HEK293T (cell line): ENCODE data around the gene TLE3.

ENCODE experiments used
- CTCF ChIA-PET: fragments of 350-600 bp; formaldehyde crosslinking; extraction: SDS; loops from one replicate; lab custom pipeline; 2021; ENCODE audit warnings: antibody characterized with exemption, inconsistent platforms; lab: Yijun Ruan, JAX
- POLR2A ChIA-PET: fragments of 350-600 bp; formaldehyde crosslinking; extraction: SDS; loops from one replicate; lab custom pipeline; 2020; ENCODE audit warnings: antibody characterized with exemption, inconsistent platforms; lab: Yijun Ruan, JAX
- DNase-seq: peaks from one replicate; pipeline ENCODE4 v3.0.0; 2012; ENCODE audit warnings: mixed read lengths; ENCODE audit errors: extremely low spot score
- ARNT ChIP-seq: fragments of 450-650 bp; IDR thresholded peaks from 2 replicates; pipeline ENCODE4 v1.6.1; 2017; ENCODE audit warnings: mild to moderate bottlenecking
- BHLHE40 ChIP-seq: fragments of 450-650 bp; IDR thresholded peaks from 2 replicates; pipeline ENCODE4 v1.6.1; 2016; ENCODE audit warnings: mild to moderate bottlenecking, moderate library complexity, borderline replicate concordance
- CTBP1 ChIP-seq: fragments of 450-650 bp; IDR thresholded peaks from 2 replicates; pipeline ENCODE4 v1.6.1; 2016; ENCODE audit warnings: borderline replicate concordance
- ELF4 ChIP-seq: fragments of 450-650 bp; IDR thresholded peaks from 2 replicates; pipeline ENCODE4 v1.6.1; 2017; ENCODE audit warnings: antibody characterized with exemption
- FOXA1 ChIP-seq: fragments of 450-650 bp; IDR thresholded peaks from 2 replicates; pipeline ENCODE4 v1.6.1; 2016; ENCODE audit warnings: mild to moderate bottlenecking
- FOXK2 ChIP-seq: fragments of 450-650 bp; IDR thresholded peaks from 2 replicates; pipeline ENCODE4 v1.6.1; 2016; ENCODE audit warnings: mild to moderate bottlenecking
- FOXM1 ChIP-seq: fragments of 450-650 bp; IDR thresholded peaks from 2 replicates; pipeline ENCODE4 v1.6.1; 2017; ENCODE audit warnings: mild to moderate bottlenecking, borderline replicate concordance
- HDGF ChIP-seq: fragments of 450-650 bp; IDR thresholded peaks from 2 replicates; pipeline ENCODE4 v1.6.1; 2017; ENCODE audit warnings: antibody characterized with exemption, borderline replicate concordance
- L3MBTL2 ChIP-seq: fragments of 450-650 bp; conservative IDR thresholded peaks from 2 replicates; pipeline ENCODE4 v1.6.1; 2016; ENCODE audit warnings: mild to moderate bottlenecking
- LEF1 ChIP-seq: fragments of 450-650 bp; IDR thresholded peaks from 2 replicates; pipeline ENCODE4 v1.6.1; 2017; ENCODE audit warnings: mild to moderate bottlenecking, borderline replicate concordance
- NFRKB ChIP-seq: fragments of 450-650 bp; IDR thresholded peaks from 2 replicates; pipeline ENCODE4 v1.6.1; 2016; ENCODE audit warnings: mild to moderate bottlenecking, moderate library complexity
- PKNOX1 ChIP-seq: fragments of 450-650 bp; IDR thresholded peaks from 2 replicates; pipeline ENCODE4 v1.6.1; 2016
- SP1 ChIP-seq: fragments of 450-650 bp; IDR thresholded peaks from 2 replicates; pipeline ENCODE4 v1.6.1; 2017
- SUZ12 ChIP-seq: fragments of 450-650 bp; IDR thresholded peaks from 2 replicates; pipeline ENCODE4 v1.6.1; 2016; ENCODE audit warnings: mild to moderate bottlenecking
- TARDBP ChIP-seq: fragments of 450-650 bp; IDR thresholded peaks from 2 replicates; pipeline ENCODE4 v1.6.1; 2016
- ZNF384 ChIP-seq: fragments of 450-650 bp; IDR thresholded peaks from 2 replicates; pipeline ENCODE4 v1.6.1; 2016

Gene TLE3

DNA sequence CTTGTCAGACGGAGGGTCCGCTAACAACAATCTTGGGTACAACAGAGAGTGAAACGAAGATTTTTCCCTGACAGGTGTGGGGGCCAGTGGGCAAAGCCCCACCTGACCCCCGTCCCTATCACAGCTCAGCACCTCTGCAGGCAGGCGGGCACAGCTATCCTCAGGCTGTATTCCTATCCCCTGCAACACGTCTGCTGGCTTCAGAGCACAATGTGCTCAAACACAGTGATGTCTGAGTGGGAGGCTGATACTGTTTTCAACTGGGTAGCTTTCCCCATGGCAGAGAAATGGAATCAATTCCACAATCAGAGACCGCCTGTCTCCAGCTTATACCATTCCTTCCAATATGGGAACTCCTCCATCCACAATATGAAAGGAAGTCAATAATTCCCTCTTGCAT, 28.0 kb downstream of the TLE3 start:
- ChIA-PET POLR2A (no interaction called here), CTCF (interaction anchor here (0.6 kb wide), 1 partner anchor 307 kb away, joined by 3 read pairs; no protein-coding TSS in a partner anchor)
- DNase-seq: no peak
- no peak for TF ChIP-seq NFRKB
- TF ChIP-seq L3MBTL2: no peak
- TF ChIP-seq LEF1: no peak
- TF ChIP-seq FOXK2: no peak

- no peak for DNase-seq
- TF ChIP-seq L3MBTL2: no peak
- TF ChIP-seq CTBP1: no peak
- no peak for TF ChIP-seq FOXA1
- TF ChIP-seq HDGF: no peak
- TF ChIP-seq FOXM1: no peak
- no peak for TF ChIP-seq PKNOX1
- TF ChIP-seq BHLHE40: no peak
- no peak for TF ChIP-seq NFRKB
- TF ChIP-seq FOXK2: no peak
- TF ChIP-seq ARNT: no peak
- no peak for TF ChIP-seq ZNF384
- no peak for TF ChIP-seq TARDBP
- TF ChIP-seq SP1: no peak
- POLR2A ChIA-PET: no interaction called here
- CTCF ChIA-PET: interaction anchor here (0.6 to 1.2 kb wide), 2 partner anchors 11 to 306 kb away, joined by 3 read pairs; no protein-coding TSS in a partner anchor
Observed at GRCh38 chr15:70068783-70069565, 28.7 kb downstream of the TLE3 start.

DNA sequence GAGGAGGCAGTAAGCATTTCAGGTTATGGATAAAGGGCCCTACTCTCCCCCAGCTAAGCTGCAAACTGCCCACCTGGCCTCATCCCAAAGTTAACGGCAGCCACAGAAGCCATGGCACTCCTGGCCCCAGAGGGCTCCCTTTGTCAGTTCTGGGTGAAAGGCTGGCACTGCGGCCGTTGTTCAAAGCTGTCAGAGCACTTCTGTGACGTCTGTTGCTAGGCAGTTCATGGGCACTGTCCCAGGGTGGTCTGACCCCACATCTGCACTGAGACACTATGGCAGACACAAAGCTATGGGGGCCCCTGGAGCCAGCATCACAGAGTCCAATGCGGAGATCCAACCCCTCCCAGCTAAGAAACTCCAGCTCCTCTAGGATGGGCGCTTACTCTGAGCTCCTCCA, 30.0 kb downstream of the TLE3 start:
- DNase-seq: no peak
- TF ChIP-seq CTBP1 (no peak), BHLHE40 (no peak), HDGF (no peak), SP1 (no peak), FOXK2 (no peak), L3MBTL2 (no peak)
- ChIA-PET CTCF (interaction anchor here (1.1 to 1.2 kb wide), 2 partner anchors 10 to 31 kb away, joined by 3 read pairs; no protein-coding TSS in a partner anchor), POLR2A (no interaction called here)

- DNase-seq: no peak
- ChIA-PET CTCF (no interaction called here), POLR2A (no interaction called here)
- TF ChIP-seq L3MBTL2: no peak
- no peak for TF ChIP-seq FOXK2
- no peak for TF ChIP-seq PKNOX1
- TF ChIP-seq HDGF: no peak
- no peak for TF ChIP-seq ZNF384
- TF ChIP-seq ELF4: no peak
- TF ChIP-seq LEF1: no peak
Observed at GRCh38 chr15:70067011-70067410, 30.7 kb downstream of the TLE3 start.

DNA sequence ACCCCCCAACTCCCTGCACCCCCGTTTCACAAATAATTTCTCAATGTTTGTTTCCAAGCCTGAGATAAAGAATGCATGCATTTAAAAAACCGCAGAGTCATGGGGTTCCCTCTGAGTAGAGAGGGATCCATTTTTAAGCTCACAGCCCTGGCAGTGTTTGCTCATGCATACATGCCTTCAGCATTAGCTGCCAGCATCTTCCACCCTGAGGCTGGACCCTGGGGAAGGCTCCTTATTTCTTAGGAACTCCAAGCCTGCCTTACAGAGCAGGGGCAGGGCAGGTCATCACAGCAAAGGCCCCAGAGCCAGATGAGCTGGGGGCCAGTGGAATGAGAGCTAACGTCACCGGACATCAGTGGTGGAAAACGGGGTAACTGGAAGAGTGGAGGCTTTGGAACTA, 31.3 kb downstream of the TLE3 start:
- DNase-seq: no peak
- POLR2A ChIA-PET: no interaction called here
- CTCF ChIA-PET: no interaction called here
- TF ChIP-seq CTBP1: no peak
- TF ChIP-seq ELF4: no peak
- no peak for TF ChIP-seq LEF1
- TF ChIP-seq FOXK2: no peak
- no peak for TF ChIP-seq L3MBTL2
- no peak for TF ChIP-seq HDGF
- no peak for TF ChIP-seq SUZ12
- TF ChIP-seq FOXM1: no peak
- no peak for TF ChIP-seq NFRKB

GRCh38 chr15:70066004-70066403, 31.7 kb downstream of the TLE3 start:
- DNase-seq: no peak
- TF ChIP-seq ELF4 (no peak), ZNF384 (no peak), FOXK2 (no peak), L3MBTL2 (no peak), CTBP1 (no peak), SUZ12 (no peak), FOXM1 (no peak), TARDBP (no peak), PKNOX1 (no peak), LEF1 (no peak), SP1 (no peak)
- ChIA-PET POLR2A (no interaction called here), CTCF (no interaction called here)
